Left hindlimb (tissue), 1 donor: ENCODE data around the gene MEGF9.

Source experiments
- DNase-seq: peaks from one replicate; pipeline ENCODE4 v3.0.0-alpha.2; 2018

The MEGF9 gene

GRCh38 chr9:120702075-120702474 lies 12.2 kb downstream of the MEGF9 start:
- DNase-seq: no peak

GRCh38 chr9:120701248-120701647 lies 13.0 kb downstream of the MEGF9 start:
- DNase-seq: no peak

GRCh38 chr9:120698766-120699165 lies 15.5 kb downstream of the MEGF9 start:
- no peak for DNase-seq

- DNase-seq: no peak
These were observed 16.8 kb downstream of the MEGF9 start for GRCh38 chr9:120697448-120697847.

GRCh38 chr9:120696551-120697230 lies 17.6 kb downstream of the MEGF9 start:
- no peak for DNase-seq

GRCh38 chr9:120694559-120694958 lies 19.7 kb downstream of the MEGF9 start:
- no peak for DNase-seq

GRCh38 chr9:120693700-120694008 lies 20.6 kb downstream of the MEGF9 start:
- no peak for DNase-seq

GRCh38 chr9:120692901-120693699 lies 21.2 kb downstream of the MEGF9 start:
- DNase-seq: no peak

GRCh38 chr9:120690372-120690771 lies 23.9 kb downstream of the MEGF9 start:
- no peak for DNase-seq

- DNase-seq: no peak
These were observed 24.4 kb downstream of the MEGF9 start for GRCh38 chr9:120689860-120690259.

- DNase-seq: no peak
These were observed 25.5 kb downstream of the MEGF9 start for GRCh38 chr9:120688758-120689157.

- no peak for DNase-seq
These were observed 31.1 kb downstream of the MEGF9 start for GRCh38 chr9:120683150-120683549.

GRCh38 chr9:120681121-120681520 lies 33.1 kb downstream of the MEGF9 start:
- no peak for DNase-seq

- DNase-seq: no peak
These were observed 33.7 kb downstream of the MEGF9 start for GRCh38 chr9:120680579-120680978.

GRCh38 chr9:120680161-120680560 lies 34.1 kb downstream of the MEGF9 start:
- DNase-seq: no peak

GRCh38 chr9:120677965-120678364 lies 36.3 kb downstream of the MEGF9 start:
- no peak for DNase-seq

- DNase-seq: no peak
These were observed 37.4 kb downstream of the MEGF9 start for GRCh38 chr9:120676767-120677402.

GRCh38 chr9:120668399-120668798 lies 45.9 kb downstream of the MEGF9 start:
- DNase-seq: no peak

- no peak for DNase-seq
These were observed 50.3 kb downstream of the MEGF9 start for GRCh38 chr9:120663950-120664349.

GRCh38 chr9:120663380-120663779 lies 50.9 kb downstream of the MEGF9 start:
- no peak for DNase-seq

GRCh38 chr9:120662513-120662912 lies 51.8 kb downstream of the MEGF9 start:
- no peak for DNase-seq

- DNase-seq: no peak
These were observed 54.6 kb downstream of the MEGF9 start for GRCh38 chr9:120659676-120660075.

- DNase-seq: no peak
These were observed 55.1 kb downstream of the MEGF9 start for GRCh38 chr9:120659209-120659608.

GRCh38 chr9:120655005-120655622 lies 59.2 kb downstream of the MEGF9 start:
- DNase-seq: no peak
